PC-9 (cell line): Measurements from ENCODE around the gene AGBL4. TPM values are rescaled to one million over a fixed set of nuclear protein-coding genes. Genes with fewer than 3 reads are reported as not detected.

Experiments
- BruUV-seq: library from RNA; stranded (reverse); fragments of 400-500 nt; replicated peaks from 2 replicates; lab custom pipeline; 2021; lab: Mats Ljungman, UMichigan
- CTCF ChIA-PET: fragments of 300-600 bp; sonication (Branson Sonifier 250); formaldehyde crosslinking; loops from one replicate; lab custom pipeline; 2022; ENCODE audit warnings: antibody characterized with exemption; lab: Charles Lee
- POLR2A ChIA-PET: fragments of 300-600 bp; sonication (Branson Sonifier 250); formaldehyde crosslinking; loops from one replicate; lab custom pipeline; 2022; ENCODE audit warnings: antibody characterized with exemption; ENCODE audit not compliant: unreplicated experiment; lab: Charles Lee
- DNase-seq, 2 experiments: peaks; one replicate each; pipeline versions ENCODE4 v3.0.0 to v3.0.0-alpha.2; 2015 to 2022; ENCODE audit warnings: mixed read lengths in 1 of 2
- H2AFZ ChIP-seq: fragments of 200-600 bp; sonication (generic); 2 replicates; pipeline ENCODE4 v1.8.1; 2017; ENCODE audit warnings: antibody characterized with exemption
- H3F3A ChIP-seq: fragments of 200-600 bp; sonication (generic); 2 replicates; pipeline ENCODE4 v1.8.1; 2017; ENCODE audit warnings: antibody characterized with exemption, mild to moderate bottlenecking, low read depth; ENCODE audit not compliant: insufficient read depth
- H3K27ac ChIP-seq: fragments of 200-600 bp; sonication (generic); 2 replicates; pipeline ENCODE4 v1.6.1; 2016; ENCODE audit warnings: mixed run types
- H3K27me3 ChIP-seq: fragments of 200-600 bp; sonication (generic); 2 replicates; pipeline ENCODE4 v1.6.1; 2016; ENCODE audit warnings: low read depth, mixed run types; ENCODE audit not compliant: insufficient read depth
- H3K36me3 ChIP-seq: fragments of 200-600 bp; sonication (generic); 2 replicates; pipeline ENCODE4 v1.6.1; 2016; ENCODE audit warnings: low read depth, mixed run types
- H3K4me1 ChIP-seq: fragments of 200-600 bp; sonication (generic); replicated peaks from 2 replicates; pipeline ENCODE4 v1.6.1; 2016; ENCODE audit warnings: mixed run types; ENCODE audit not compliant: insufficient read depth
- H3K4me2 ChIP-seq: fragments of 200-600 bp; sonication (generic); 2 replicates; pipeline ENCODE4 v1.6.1; 2017; ENCODE audit warnings: mixed run types
- H3K4me3 ChIP-seq: fragments of 200-600 bp; sonication (generic); 2 replicates; pipeline ENCODE4 v1.6.1; 2016; ENCODE audit warnings: mixed run types
- H3K79me2 ChIP-seq: fragments of 200-600 bp; sonication (generic); 2 replicates; pipeline ENCODE4 v1.6.1; 2017; ENCODE audit warnings: low read depth, mixed run types
- H3K9me2 ChIP-seq: fragments of 200-600 bp; sonication (generic); 2 replicates; pipeline ENCODE4 v1.8.1; 2017; ENCODE audit warnings: mild to moderate bottlenecking; ENCODE audit not compliant: insufficient read depth
- H3K9me3 ChIP-seq: fragments of 200-600 bp; sonication (generic); 2 replicates; pipeline ENCODE4 v1.8.1; 2016; ENCODE audit warnings: low read depth; ENCODE audit not compliant: insufficient read depth
- H4K20me1 ChIP-seq: fragments of 200-600 bp; sonication (generic); 2 replicates; pipeline ENCODE4 v1.8.1; 2017; ENCODE audit not compliant: insufficient read depth
- CTCF ChIP-seq: fragments of 200-600 bp; sonication (generic); conservative IDR thresholded peaks from 2 replicates; pipeline ENCODE4 v1.6.1; 2017; ENCODE audit warnings: mixed run types, antibody characterized with exemption, mild to moderate bottlenecking, moderate library complexity
- EZH2 ChIP-seq: fragments of 200-600 bp; sonication (generic); IDR thresholded peaks from 2 replicates; pipeline ENCODE4 v1.8.0; 2017; ENCODE audit warnings: antibody characterized with exemption, low read depth
- intact Hi-C: fragments of 100-400 bp; cut with micrococcal nuclease; formaldehyde crosslinking; loops from one replicate; pipeline ENCODE4 v1.10.0; 2022; ENCODE audit not compliant: unreplicated experiment
- total RNA-seq: library from RNA; stranded (reverse); gene quantifications from 2 replicates; pipeline ENCODE4 v1.2.3, GENCODE V29; 2021

Gene AGBL4
- total RNA-seq, 1 experiment from 2014 or later = not detected

GRCh38 chr1:48547561-48548220, 1476.1 kb downstream of the AGBL4 start:
- no TSS peak for BruUV-seq
- no peaks in the 10 kb centered on the region for H3F3A ChIP-seq
- no peak for DNase-seq
- H3K9me3 ChIP-seq = no peaks in the 10 kb centered on the region
- intact Hi-C loops = no loop called here
- no peak overlapping the region for H3K4me3 ChIP-seq
- H3K27me3 ChIP-seq = peaks cover 27% of the 10 kb centered on the region; the same call in 1 of the 2 replicates
- no peaks in the 10 kb centered on the region for H4K20me1 ChIP-seq
- H3K79me2 ChIP-seq = no peaks in the 10 kb centered on the region
- H3K36me3 ChIP-seq = no peaks in the 10 kb centered on the region
- ChIA-PET POLR2A (no interaction called here), CTCF (no interaction called here)
- H2AFZ ChIP-seq = no peak overlapping the region
- no peaks in the 10 kb centered on the region for H3K9me2 ChIP-seq
- TF ChIP-seq CTCF (no peak), EZH2 (no peak)
- H3K27ac ChIP-seq = no peak overlapping the region
- no peak overlapping the region for H3K4me2 ChIP-seq
- H3K4me1 ChIP-seq = no peaks in the 10 kb centered on the region

- CTCF ChIA-PET = no interaction called here
- H2AFZ ChIP-seq = no peak overlapping the region
Measured at GRCh38 chr1:48543854-48544253, 1479.9 kb downstream of the AGBL4 start.

GRCh38 chr1:48540587-48540986, 1483.2 kb downstream of the AGBL4 start:
- no peak for DNase-seq
- CTCF ChIA-PET = no interaction called here
- intact Hi-C loops = no loop called here

More at GRCh38 chr1:48543854-48544253, 1479.9 kb downstream of the AGBL4 start:
- TF ChIP-seq CTCF = no peak
- TF ChIP-seq EZH2 = no peak
- no peak overlapping the region for H3K4me2 ChIP-seq
- H3K9me3 ChIP-seq = no peaks in the 10 kb centered on the region
- H3K79me2 ChIP-seq = no peaks in the 10 kb centered on the region
- H3K4me1 ChIP-seq = no peaks in the 10 kb centered on the region
- no peaks in the 10 kb centered on the region for H3K9me2 ChIP-seq
- H4K20me1 ChIP-seq = no peaks in the 10 kb centered on the region
- intact Hi-C loops = no loop called here
- DNase-seq = no peak
- no peaks in the 10 kb centered on the region for H3F3A ChIP-seq
- BruUV-seq = no TSS peak
- H3K27me3 ChIP-seq = peaks cover 11% of the 10 kb centered on the region; the same call in 1 of the 2 replicates
- POLR2A ChIA-PET = no interaction called here
- no peak overlapping the region for H3K27ac ChIP-seq
- H3K36me3 ChIP-seq = no peaks in the 10 kb centered on the region
- H3K4me3 ChIP-seq = no peak overlapping the region

More at GRCh38 chr1:48540587-48540986, 1483.2 kb downstream of the AGBL4 start:
- Histone ChIP-seq H3K36me3 (no peaks in the 10 kb centered on the region), H3K4me3 (no peak overlapping the region), H2AFZ (no peak overlapping the region), H3K4me1 (no peaks in the 10 kb centered on the region), H3K4me2 (no peak overlapping the region), H3K9me3 (no peaks in the 10 kb centered on the region), H3K9me2 (no peaks in the 10 kb centered on the region), H3F3A (no peaks in the 10 kb centered on the region), H3K27ac (no peak overlapping the region), H3K27me3 (no peaks in the 10 kb centered on the region; the same call in 1 of the 2 replicates), H3K79me2 (no peaks in the 10 kb centered on the region), H4K20me1 (no peaks in the 10 kb centered on the region)
- BruUV-seq = no TSS peak
- TF ChIP-seq EZH2 (no peak), CTCF (no peak)
- POLR2A ChIA-PET = no interaction called here
